Colonic mucosa (tissue), 4 donors: ENCODE results near the gene PANK2. TPM values are rescaled to one million over a fixed set of nuclear protein-coding genes. Genes with fewer than 3 reads are reported as not detected.

Source experiments
- DNase-seq: peaks from one replicate; pipeline ENCODE4 v3.0.0-alpha.2; 2020
- H3K27ac ChIP-seq: fragments of 200-600 bp; one replicate; pipeline ENCODE4 v1.8.0; 2021
- H3K27me3 ChIP-seq: fragments of 200-600 bp; one replicate; pipeline ENCODE4 v1.8.0; 2021
- H3K36me3 ChIP-seq: fragments of 200-600 bp; one replicate; pipeline ENCODE4 v1.8.0; 2021
- H3K4me1 ChIP-seq: fragments of 200-600 bp; one replicate; pipeline ENCODE4 v1.8.0; 2021; ENCODE audit warnings: mild to moderate bottlenecking
- H3K4me3 ChIP-seq: fragments of 200-600 bp; one replicate; pipeline ENCODE4 v1.8.0; 2021
- H3K9ac ChIP-seq, 2 donors: one replicate each; pipeline ENCODE4 v1.7.0; 2013; ENCODE audit warnings: control low read depth in 2 of 2, low read depth in 2 of 2, low read length in 2 of 2
- H3K9me3 ChIP-seq: fragments of 200-600 bp; one replicate; pipeline ENCODE4 v1.8.0; 2021
- CTCF ChIP-seq: fragments of 200-600 bp; IDR thresholded peaks from one replicate; pipeline ENCODE4 v1.8.0; 2022; ENCODE audit warnings: antibody characterized with exemption, mild to moderate bottlenecking
- intact Hi-C: fragments of 100-400 bp; cut with DNase I; formaldehyde crosslinking; loops from one replicate; pipeline ENCODE4 v1.14.1; 2022
- total RNA-seq, 2 donors: library from RNA; stranded (reverse); fragmentation: NEBNext Ultra II Directional in 1 of 2; extraction: Animal tissue kit (Norgen Biotek cat#: 25700) in 1 of 2; gene quantifications; one replicate each; pipeline ENCODE4 v1.2.1, GENCODE V29; 2021
- donor health status: healthy.
- donor health status: DM: no; HTN: no; CAD: no.
- donor health status: DM: no; HTN: no; CAD: no.

PANK2 gene
- total RNA-seq, 2 donors from 2014 or later = 29.7 to 31.3 TPM

DNA sequence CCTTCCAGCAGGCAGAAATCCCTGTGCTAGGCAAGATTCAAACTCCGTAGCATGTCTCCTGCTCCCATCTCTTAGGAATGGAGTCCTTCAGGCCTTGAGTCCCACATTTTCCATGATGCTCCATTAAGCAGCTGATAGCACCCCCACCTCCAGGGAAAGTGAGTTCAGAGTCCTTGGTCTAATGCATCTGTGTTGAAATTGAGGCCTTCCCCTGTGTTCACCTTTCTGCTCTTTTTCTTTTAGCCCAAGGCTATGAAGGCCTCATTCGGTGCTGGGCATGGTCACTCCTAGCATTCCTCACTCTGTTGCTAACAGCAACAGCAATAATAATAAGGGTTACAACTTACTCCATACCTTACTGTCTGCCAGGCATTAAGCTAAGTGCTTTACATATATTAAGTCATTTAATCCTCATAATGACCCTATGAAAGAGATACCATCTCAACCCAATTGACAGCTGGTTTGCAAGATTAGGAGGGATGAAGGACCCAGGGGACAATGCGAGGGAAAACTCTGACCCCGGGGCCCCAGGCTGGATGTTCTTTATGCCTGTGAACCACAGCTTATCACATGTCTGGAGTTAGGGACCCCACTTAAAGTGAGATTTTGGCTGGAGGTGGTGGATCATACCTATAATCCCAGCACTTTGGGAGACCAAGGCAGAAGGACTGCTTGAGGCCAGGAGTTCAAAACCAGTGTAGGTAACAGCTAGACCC is 17.5 kb upstream of the PANK2 start:
- intact Hi-C loops = no loop called here
- H3K9ac ChIP-seq = no peak overlapping the region
- DNase-seq = no peak
- no peak overlapping the region for H3K27ac ChIP-seq
- no peaks in the 10 kb centered on the region for H3K36me3 ChIP-seq
- H3K4me1 ChIP-seq = no peaks in the 10 kb centered on the region
- no peaks in the 10 kb centered on the region for H3K27me3 ChIP-seq
- no peak for TF ChIP-seq CTCF
- no peaks in the 10 kb centered on the region for H3K9me3 ChIP-seq
- H3K4me3 ChIP-seq = no peak overlapping the region

DNA sequence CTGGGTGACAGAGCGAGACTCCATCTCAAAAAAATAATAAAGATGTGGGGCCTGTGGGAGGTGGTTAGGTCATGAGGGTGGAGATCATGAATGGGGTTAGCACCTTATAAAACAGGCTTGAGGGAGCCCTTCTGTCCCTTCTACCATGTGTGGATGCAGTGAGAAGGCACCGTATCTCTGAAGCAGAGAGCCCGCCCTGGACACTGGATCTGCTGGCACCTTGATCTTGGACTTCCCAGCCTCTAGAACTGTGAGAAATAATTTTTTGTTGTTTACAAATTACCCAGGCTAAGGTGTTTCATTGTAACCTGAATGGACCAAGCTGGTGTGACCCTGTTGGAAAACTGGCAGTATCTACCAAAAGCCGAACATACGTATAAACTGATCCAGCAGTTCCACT is 15.7 kb upstream of the PANK2 start:
- DNase-seq = no peak
- H3K4me1 ChIP-seq = no peaks in the 10 kb centered on the region
- intact Hi-C loops = no loop called here

DNA sequence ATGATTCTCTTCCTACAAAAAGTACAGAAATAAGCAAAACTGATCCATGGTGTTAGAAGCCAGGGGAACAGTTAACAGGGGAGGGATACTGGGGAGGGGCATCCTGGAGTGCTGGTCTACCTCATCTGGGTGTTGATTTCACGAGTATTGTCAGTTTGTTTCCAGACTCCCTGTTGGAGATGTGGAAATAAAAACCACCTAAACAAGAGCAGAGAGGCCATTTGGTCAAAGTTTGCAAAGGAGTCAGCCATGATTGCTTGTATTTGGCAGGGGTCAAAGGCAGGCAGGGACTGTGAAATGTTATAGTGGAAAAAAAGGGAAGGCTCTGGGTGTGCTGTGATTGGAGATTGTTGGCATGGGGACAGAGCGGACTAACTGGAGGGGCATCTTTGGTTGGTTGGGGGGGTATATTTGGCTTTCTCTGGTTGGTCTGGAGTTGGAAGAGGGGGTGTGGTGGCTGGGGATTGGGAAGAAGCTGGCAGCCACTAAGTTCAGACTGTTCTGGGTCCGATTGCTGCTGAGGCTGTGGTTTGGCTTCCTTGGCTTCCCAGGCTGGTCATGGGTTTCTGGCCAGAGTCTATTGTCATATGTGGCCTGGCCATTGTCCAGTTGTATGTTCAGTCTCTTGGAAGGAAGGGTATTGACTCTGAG is 14.9 kb upstream of the PANK2 start:
- TF ChIP-seq CTCF = no peak

More for the DNA sequence above, 15.7 kb upstream of the PANK2 start:
- no peak overlapping the region for H3K9ac ChIP-seq
- H3K27me3 ChIP-seq = no peaks in the 10 kb centered on the region
- H3K9me3 ChIP-seq = no peaks in the 10 kb centered on the region
- H3K36me3 ChIP-seq = no peaks in the 10 kb centered on the region
- TF ChIP-seq CTCF = no peak
- no peak overlapping the region for H3K4me3 ChIP-seq
- no peak overlapping the region for H3K27ac ChIP-seq

DNA sequence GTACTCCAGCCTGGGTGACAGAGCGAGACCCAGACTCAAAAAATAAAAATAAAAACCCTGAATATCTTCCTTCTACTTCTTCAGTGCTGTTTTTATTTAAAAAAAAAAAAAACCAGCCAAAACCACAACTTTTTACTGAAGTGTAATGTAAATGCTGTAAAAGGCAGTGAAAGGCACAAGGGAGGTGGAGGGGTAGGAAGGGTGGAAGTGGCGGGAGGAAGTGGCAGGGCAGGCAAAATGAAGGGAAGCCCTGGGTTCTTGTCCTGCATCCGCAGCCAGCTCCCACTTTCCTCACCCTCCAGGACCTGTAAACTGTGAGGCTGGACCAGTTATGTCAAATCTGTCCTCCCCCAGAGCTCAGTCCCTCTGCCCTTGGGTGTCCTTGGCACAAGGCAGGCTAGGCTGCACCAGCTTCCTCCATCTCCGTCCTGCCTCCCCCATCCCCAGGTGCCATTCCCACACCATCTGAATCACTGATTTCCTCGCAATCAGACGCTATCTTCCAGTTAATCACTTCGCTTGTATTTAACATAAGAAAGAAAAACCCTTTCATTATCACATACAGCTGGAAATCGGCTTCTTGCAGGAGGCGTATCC is 13.7 kb upstream of the PANK2 start:
- no peak for DNase-seq
- no peak overlapping the region for H3K9ac ChIP-seq
- H3K9me3 ChIP-seq = no peaks in the 10 kb centered on the region
- no peaks in the 10 kb centered on the region for H3K36me3 ChIP-seq
- no peak overlapping the region for H3K27ac ChIP-seq
- H3K4me3 ChIP-seq = no peak overlapping the region
- intact Hi-C loops = no loop called here
- TF ChIP-seq CTCF = no peak
- H3K4me1 ChIP-seq = no peaks in the 10 kb centered on the region
- H3K27me3 ChIP-seq = no peaks in the 10 kb centered on the region

More for the DNA sequence above, 14.9 kb upstream of the PANK2 start:
- no peaks in the 10 kb centered on the region for H3K4me1 ChIP-seq
- H3K4me3 ChIP-seq = no peak overlapping the region
- no peaks in the 10 kb centered on the region for H3K27me3 ChIP-seq
- no peaks in the 10 kb centered on the region for H3K9me3 ChIP-seq
- intact Hi-C loops = no loop called here
- no peaks in the 10 kb centered on the region for H3K36me3 ChIP-seq
- DNase-seq = no peak
- H3K27ac ChIP-seq = no peak overlapping the region
- no peak overlapping the region for H3K9ac ChIP-seq

GRCh38 chr20:3876000-3876399 is 13.2 kb upstream of the PANK2 start:
- no peaks in the 10 kb centered on the region for H3K9me3 ChIP-seq
- DNase-seq = no peak
- no peaks in the 10 kb centered on the region for H3K27me3 ChIP-seq
- no peak for TF ChIP-seq CTCF
- intact Hi-C loops = no loop called here
- no peaks in the 10 kb centered on the region for H3K4me1 ChIP-seq
- no peak overlapping the region for H3K9ac ChIP-seq
- H3K4me3 ChIP-seq = no peak overlapping the region
- H3K27ac ChIP-seq = no peak overlapping the region
- no peaks in the 10 kb centered on the region for H3K36me3 ChIP-seq
